ENCODE results near the gene RBBP8.

Gene RBBP8

DNA sequence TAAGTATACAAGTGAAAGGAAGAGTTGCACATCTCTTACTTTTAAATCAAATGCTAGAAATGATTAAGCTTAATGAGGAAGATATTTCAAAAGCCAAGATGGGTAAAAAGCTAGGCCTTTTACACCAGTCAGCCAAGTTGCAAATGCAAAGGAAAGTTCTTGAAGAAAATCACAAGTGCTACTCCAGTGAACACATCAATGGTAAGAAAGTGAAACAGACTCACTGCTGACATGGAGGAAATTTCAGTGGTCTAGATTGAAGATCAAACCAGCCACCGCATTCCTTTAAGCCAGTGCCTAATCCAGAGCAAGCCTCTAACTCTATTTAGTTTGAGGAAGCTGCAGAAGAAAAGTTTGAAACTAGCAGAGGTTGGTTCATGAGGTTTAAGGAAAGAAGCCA lies 79.1 kb downstream of the RBBP8 start:
- no peak for FAIRE-seq
- no peak for DNase-seq (ENCODE audit: insufficient read length, low spot score)
- TF ChIP-seq SPI1 (IDR thresholded peaks at IDR 0.05; ENCODE audit: low read depth, low read length) (no peak), PAX5 (IDR thresholded peaks at IDR 0.05; ENCODE audit: insufficient read depth, low read length, severe bottlenecking) (no peak), POLR2A (IDR thresholded peaks at IDR 0.05; ENCODE audit: low read depth, low read length) (no peak), POLR2AphosphoS5 (IDR thresholded peaks at IDR 0.05; ENCODE audit: low read depth, low read length) (no peak), TAF1 (IDR thresholded peaks at IDR 0.05; ENCODE audit: low read depth, low read length) (no peak), POU2F2 (IDR thresholded peaks at IDR 0.05; ENCODE audit: low read depth, low read length) (no peak)

DNA sequence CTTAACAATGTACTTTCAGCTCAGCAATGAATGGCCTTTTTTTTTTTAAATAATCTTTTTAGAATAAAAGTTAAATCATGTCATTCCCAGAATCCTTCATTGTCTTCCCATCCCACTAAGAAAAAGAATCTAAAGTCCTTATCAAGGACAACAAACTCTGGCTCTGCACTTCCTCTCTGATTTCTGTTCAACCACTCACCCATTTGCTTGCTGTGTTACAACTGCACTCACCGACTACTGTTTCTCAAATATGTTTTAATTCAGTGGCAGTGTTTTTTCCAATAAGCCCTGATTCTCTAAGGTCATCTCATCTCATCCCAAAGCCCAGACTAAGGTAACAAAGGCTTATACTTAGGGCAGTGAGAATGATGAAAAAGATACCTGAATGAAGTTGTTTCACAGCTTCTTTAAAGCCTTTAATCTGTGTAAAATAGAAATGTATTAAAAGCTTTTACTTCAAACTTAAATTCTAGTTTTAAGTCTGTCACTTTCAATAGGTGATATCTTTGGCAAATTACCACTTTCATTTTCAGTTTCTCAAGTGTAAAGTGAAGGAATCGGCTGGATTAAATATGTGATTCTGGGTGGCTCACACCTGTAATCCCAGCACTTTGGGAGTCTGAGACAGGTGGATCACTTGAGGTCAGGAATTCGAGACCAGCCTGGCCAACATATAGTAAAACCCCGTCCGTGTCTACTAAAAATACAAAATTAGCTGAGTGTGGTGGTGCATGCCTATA lies 87.6 kb downstream of the RBBP8 start:
- DNase-seq (ENCODE audit: insufficient read length, low spot score) (no peak), FAIRE-seq (peak; percentile 20)
- TF ChIP-seq POU2F2 (IDR thresholded peaks at IDR 0.05; ENCODE audit: low read depth, low read length): no peak
- no peak for TF ChIP-seq POLR2AphosphoS5 (IDR thresholded peaks at IDR 0.05; ENCODE audit: low read depth, low read length)
- no peak for TF ChIP-seq PAX5 (IDR thresholded peaks at IDR 0.05; ENCODE audit: insufficient read depth, low read length, severe bottlenecking)
- TF ChIP-seq TAF1 (IDR thresholded peaks at IDR 0.05; ENCODE audit: low read depth, low read length): no peak
- TF ChIP-seq SPI1 (IDR thresholded peaks at IDR 0.05; ENCODE audit: low read depth, low read length): peak; percentile 75
- TF ChIP-seq POLR2A (IDR thresholded peaks at IDR 0.05; ENCODE audit: low read depth, low read length): no peak

DNA sequence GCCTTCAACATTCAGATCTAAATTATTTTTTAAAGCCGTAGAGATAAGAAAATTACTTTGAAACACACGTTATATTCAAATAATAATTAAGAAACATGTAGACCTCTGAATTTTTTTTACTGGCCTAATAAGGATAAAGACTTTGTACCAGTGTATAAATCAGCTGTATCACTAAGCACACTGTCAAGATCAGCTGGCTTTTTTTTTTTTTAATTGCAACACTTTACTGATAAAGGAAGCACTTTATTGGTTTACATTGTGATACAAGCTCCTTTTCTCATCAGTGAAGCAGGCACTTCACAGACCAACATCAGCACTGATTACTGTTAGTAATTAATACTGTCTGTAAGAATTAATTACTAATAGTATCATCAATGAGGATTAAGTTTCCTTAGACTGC lies 88.5 kb downstream of the RBBP8 start:
- no peak for FAIRE-seq
- DNase-seq (ENCODE audit: insufficient read length, low spot score): no peak
- TF ChIP-seq POLR2AphosphoS5 (IDR thresholded peaks at IDR 0.05; ENCODE audit: low read depth, low read length) (no peak), TAF1 (IDR thresholded peaks at IDR 0.05; ENCODE audit: low read depth, low read length) (no peak), SPI1 (IDR thresholded peaks at IDR 0.05; ENCODE audit: low read depth, low read length) (no peak)

- FAIRE-seq (no peak), DNase-seq (ENCODE audit: insufficient read length, low spot score) (no peak)
Measured at GRCh38 chr18:23032030-23032582, 99.0 kb downstream of the RBBP8 start.

GRCh38 chr18:23033056-23033455 lies 99.9 kb downstream of the RBBP8 start:
- no peak for FAIRE-seq
- no peak for DNase-seq (ENCODE audit: insufficient read length, low spot score)
- no peak for TF ChIP-seq TAF1 (IDR thresholded peaks at IDR 0.05; ENCODE audit: low read depth, low read length)
- no peak for TF ChIP-seq POLR2AphosphoS5 (IDR thresholded peaks at IDR 0.05; ENCODE audit: low read depth, low read length)
- no peak for TF ChIP-seq SPI1 (IDR thresholded peaks at IDR 0.05; ENCODE audit: low read depth, low read length)

More at GRCh38 chr18:23032030-23032582, 99.0 kb downstream of the RBBP8 start:
- TF ChIP-seq POLR2A (IDR thresholded peaks at IDR 0.05; ENCODE audit: low read depth, low read length) (no peak), SPI1 (IDR thresholded peaks at IDR 0.05; ENCODE audit: low read depth, low read length) (no peak), POLR2AphosphoS5 (IDR thresholded peaks at IDR 0.05; ENCODE audit: low read depth, low read length) (no peak), POU2F2 (IDR thresholded peaks at IDR 0.05; ENCODE audit: low read depth, low read length) (no peak), PAX5 (IDR thresholded peaks at IDR 0.05; ENCODE audit: insufficient read depth, low read length, severe bottlenecking) (no peak), TAF1 (IDR thresholded peaks at IDR 0.05; ENCODE audit: low read depth, low read length) (no peak)

DNA sequence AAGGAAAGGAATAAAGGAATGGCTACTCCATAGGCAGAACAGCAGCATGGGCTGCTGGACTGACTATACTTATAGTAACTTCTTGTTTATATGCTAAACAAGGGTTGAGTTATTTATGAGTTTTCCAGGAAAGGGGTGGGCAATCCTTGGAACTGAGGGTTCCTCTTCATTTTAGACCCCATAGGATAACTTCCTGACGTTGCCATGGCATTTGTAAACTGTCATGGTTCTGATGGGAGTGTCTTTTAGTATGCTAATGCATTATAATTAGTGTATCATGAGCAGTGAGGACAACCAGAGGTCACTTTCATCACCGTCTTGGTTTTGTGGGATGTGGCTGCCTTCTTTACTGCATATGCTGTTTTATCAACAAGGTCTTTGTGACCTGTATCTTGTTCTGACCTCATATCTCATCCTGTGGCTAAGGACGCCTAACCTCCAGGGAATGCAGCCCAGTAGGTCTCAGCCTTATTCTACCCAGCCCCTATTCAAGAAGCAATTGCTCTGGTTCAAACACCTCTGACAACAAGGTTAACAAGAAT lies 103.6 kb downstream of the RBBP8 start:
- DNase-seq (ENCODE audit: insufficient read length, low spot score) (no peak), FAIRE-seq (peak; percentile 5)
- TF ChIP-seq POLR2AphosphoS5 (IDR thresholded peaks at IDR 0.05; ENCODE audit: low read depth, low read length) (no peak), POLR2A (IDR thresholded peaks at IDR 0.05; ENCODE audit: low read depth, low read length) (no peak), SPI1 (IDR thresholded peaks at IDR 0.05; ENCODE audit: low read depth, low read length) (no peak), TAF1 (IDR thresholded peaks at IDR 0.05; ENCODE audit: low read depth, low read length) (no peak), PAX5 (IDR thresholded peaks at IDR 0.05; ENCODE audit: insufficient read depth, low read length, severe bottlenecking) (no peak), POU2F2 (IDR thresholded peaks at IDR 0.05; ENCODE audit: low read depth, low read length) (no peak)

DNA sequence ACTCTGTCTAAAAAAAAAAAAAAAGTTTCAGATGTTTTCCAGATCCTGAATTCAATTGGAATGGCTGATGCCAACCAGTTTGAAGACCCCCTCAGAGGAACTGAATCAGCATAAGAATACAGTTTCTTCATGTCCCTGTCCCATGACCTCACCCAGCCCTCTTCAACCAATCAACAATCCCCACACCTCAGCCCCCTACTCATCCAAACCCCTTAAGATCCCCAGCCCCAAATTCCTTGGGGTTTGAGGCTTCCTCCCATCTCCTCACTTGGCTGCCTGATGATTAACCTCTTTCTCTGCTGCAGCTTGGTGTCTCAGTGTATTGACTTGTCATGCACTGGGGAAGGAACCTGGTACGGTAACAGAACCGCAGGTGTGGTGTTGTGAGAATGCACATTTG lies 104.5 kb downstream of the RBBP8 start:
- FAIRE-seq (no peak), DNase-seq (ENCODE audit: insufficient read length, low spot score) (no peak)
- TF ChIP-seq POLR2AphosphoS5 (IDR thresholded peaks at IDR 0.05; ENCODE audit: low read depth, low read length) (no peak), PAX5 (IDR thresholded peaks at IDR 0.05; ENCODE audit: insufficient read depth, low read length, severe bottlenecking) (no peak), SPI1 (IDR thresholded peaks at IDR 0.05; ENCODE audit: low read depth, low read length) (no peak), POU2F2 (IDR thresholded peaks at IDR 0.05; ENCODE audit: low read depth, low read length) (no peak), TAF1 (IDR thresholded peaks at IDR 0.05; ENCODE audit: low read depth, low read length) (no peak), POLR2A (IDR thresholded peaks at IDR 0.05; ENCODE audit: low read depth, low read length) (no peak)

DNA sequence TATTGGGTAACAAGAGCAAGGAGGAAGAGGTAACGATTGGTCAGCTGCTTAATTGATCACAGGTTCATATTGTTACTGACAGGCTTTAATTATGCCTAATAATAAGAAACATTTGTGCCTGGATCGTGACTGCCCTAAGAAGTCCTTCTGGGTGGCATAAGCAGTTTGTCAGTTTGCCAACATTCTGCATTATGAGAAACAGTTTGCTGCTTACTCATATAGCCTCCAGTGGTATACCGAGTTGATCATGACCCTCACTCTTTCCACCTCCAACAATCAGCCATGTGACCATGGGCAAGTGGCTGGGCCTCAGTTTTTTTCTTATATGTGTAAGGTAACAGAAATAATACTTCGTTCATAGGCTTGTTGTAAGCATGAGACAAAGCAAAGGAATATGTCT lies 105.6 kb downstream of the RBBP8 start:
- FAIRE-seq (no peak), DNase-seq (ENCODE audit: insufficient read length, low spot score) (no peak)
- TF ChIP-seq POLR2A (IDR thresholded peaks at IDR 0.05; ENCODE audit: low read depth, low read length): no peak
- no peak for TF ChIP-seq POU2F2 (IDR thresholded peaks at IDR 0.05; ENCODE audit: low read depth, low read length)
- TF ChIP-seq TAF1 (IDR thresholded peaks at IDR 0.05; ENCODE audit: low read depth, low read length): no peak
- no peak for TF ChIP-seq SPI1 (IDR thresholded peaks at IDR 0.05; ENCODE audit: low read depth, low read length)
- TF ChIP-seq POLR2AphosphoS5 (IDR thresholded peaks at IDR 0.05; ENCODE audit: low read depth, low read length): no peak
- TF ChIP-seq PAX5 (IDR thresholded peaks at IDR 0.05; ENCODE audit: insufficient read depth, low read length, severe bottlenecking): no peak

GRCh38 chr18:23042133-23042532 lies 109.0 kb downstream of the RBBP8 start:
- DNase-seq (ENCODE audit: insufficient read length, low spot score) (no peak), FAIRE-seq (no peak)
- TF ChIP-seq TAF1 (IDR thresholded peaks at IDR 0.05; ENCODE audit: low read depth, low read length): no peak
- no peak for TF ChIP-seq POLR2AphosphoS5 (IDR thresholded peaks at IDR 0.05; ENCODE audit: low read depth, low read length)
- no peak for TF ChIP-seq PAX5 (IDR thresholded peaks at IDR 0.05; ENCODE audit: insufficient read depth, low read length, severe bottlenecking)
- no peak for TF ChIP-seq SPI1 (IDR thresholded peaks at IDR 0.05; ENCODE audit: low read depth, low read length)
- TF ChIP-seq POLR2A (IDR thresholded peaks at IDR 0.05; ENCODE audit: low read depth, low read length): no peak
- no peak for TF ChIP-seq POU2F2 (IDR thresholded peaks at IDR 0.05; ENCODE audit: low read depth, low read length)
